Ascending aorta (tissue), 2 donors: ENCODE results near the gene GCDH. TPM values are rescaled to one million over a fixed set of nuclear protein-coding genes. Genes with fewer than 3 reads are reported as not detected.

Source experiments
- DNase-seq, 2 donors: peaks; one replicate each; pipeline ENCODE4 v3.0.0-alpha.2; 2019; ENCODE audit warnings: low spot score in 2 of 2
- H3K27ac ChIP-seq, 2 donors: fragments of 200-600 bp; sonication (generic); one replicate each; pipeline ENCODE4 v1.5.1; 2016 to 2017; ENCODE audit warnings: mild to moderate bottlenecking in 1 of 2
- H3K27me3 ChIP-seq: fragments of 200-600 bp; sonication (generic); one replicate; pipeline ENCODE4 v1.5.1; 2017
- H3K36me3 ChIP-seq, 2 donors: fragments of 200-600 bp; sonication (generic); one replicate each; pipeline ENCODE4 v1.5.1; 2016
- H3K4me1 ChIP-seq, 2 donors: fragments of 200-600 bp; sonication (generic); one replicate each; pipeline ENCODE4 v1.5.1; 2016 to 2017; ENCODE audit warnings: mild to moderate bottlenecking in 1 of 2
- H3K4me3 ChIP-seq, 2 donors: fragments of 200-600 bp; sonication (generic); one replicate each; pipeline ENCODE4 v1.5.1; 2016 to 2017; ENCODE audit warnings: mild to moderate bottlenecking in 1 of 2
- H3K9me3 ChIP-seq, 2 donors: fragments of 200-600 bp; sonication (generic); one replicate each; pipeline ENCODE4 v1.5.1; 2016
- CTCF ChIP-seq, 3 experiments: fragments of 200-600 bp in 2 of 3; fragments of 450-650 bp in 1 of 3; sonication (generic) in 2 of 3; IDR thresholded peaks; one replicate each; pipeline ENCODE4 v1.5.1; 2016 to 2019; ENCODE audit warnings: antibody characterized with exemption in 3 of 3, mild to moderate bottlenecking in 1 of 3, moderate library complexity in 1 of 3
- intact Hi-C: fragments of 100-400 bp; cut with DNase I; formaldehyde crosslinking; loops from one replicate; pipeline ENCODE4 v1.15.1; 2023
- total RNA-seq: library from RNA; depleted of rRNA; stranded (reverse); fragments of >200 nt; gene quantifications from one replicate; pipeline ENCODE4 v1.1.0, GENCODE V29; 2016

The GCDH gene
- total RNA-seq, 1 donor from 2014 or later = 20.6 TPM

GRCh38 chr19:12944104-12944674 is 53.2 kb downstream of the GCDH start:
- no peaks in the 10 kb centered on the region for H3K27me3 ChIP-seq
- TF ChIP-seq CTCF (IDR thresholded peaks at IDR 0.05) = no peak
- H3K4me1 ChIP-seq = peaks cover 22 to 42% of the 10 kb centered on the region in 2 donors
- DNase-seq = no peak
- H3K9me3 ChIP-seq = no peaks in the 10 kb centered on the region
- no peak overlapping the region for H3K4me3 ChIP-seq
- peak overlapping the region; percentile 96 to 99 for H3K27ac ChIP-seq
- H3K36me3 ChIP-seq = peaks cover 61 to 70% of the 10 kb centered on the region in 2 donors
- intact Hi-C loops = no loop called here

- no peaks in the 10 kb centered on the region for H3K9me3 ChIP-seq
- peak; percentile 89 to 99 for DNase-seq
- H3K4me3 ChIP-seq = peak within 1 kb of the TSS; percentile 97 to 100
- intact Hi-C loops = loop anchor here (5.0 kb wide), 1 partner anchor 153 kb away; the partner anchor contains the start of gene JUNB
- TF ChIP-seq CTCF (IDR thresholded peaks at IDR 0.05) = no peak
- peaks cover 12 to 30% of the 10 kb centered on the region in 2 donors for H3K4me1 ChIP-seq
- peaks cover 66 to 72% of the 10 kb centered on the region in 2 donors for H3K36me3 ChIP-seq
- H3K27me3 ChIP-seq = no peaks in the 10 kb centered on the region
- peak within 1 kb of the TSS; percentile 96 to 99 for H3K27ac ChIP-seq
Observed at GRCh38 chr19:12945479-12946091, 54.6 kb downstream of the GCDH start, which contains the start of gene RAD23A. RAD23A (plus strand) TSS chr19:12945862; CDS start chr19:12945949, 87 bp downstream.

GRCh38 chr19:12946092-12946721 is 55.2 kb downstream of the GCDH start:
- intact Hi-C loops = loop anchor here (5.0 kb wide), 1 partner anchor 154 kb away; the partner anchor contains the start of gene JUNB
- no peak for TF ChIP-seq CTCF (IDR thresholded peaks at IDR 0.05)
- no peaks in the 10 kb centered on the region for H3K9me3 ChIP-seq

GRCh38 chr19:12946731-12947496 is 56.0 kb downstream of the GCDH start:
- H3K9me3 ChIP-seq = no peaks in the 10 kb centered on the region
- peaks cover 6 to 22% of the 10 kb centered on the region in 2 donors for H3K4me1 ChIP-seq
- no peak for TF ChIP-seq CTCF (IDR thresholded peaks at IDR 0.05)
- peaks cover 66 to 72% of the 10 kb centered on the region in 2 donors for H3K36me3 ChIP-seq
- H3K4me3 ChIP-seq = peak overlapping the region; percentile 97 to 100
- DNase-seq = no peak
- H3K27me3 ChIP-seq = no peaks in the 10 kb centered on the region
- intact Hi-C loops = loop anchor here (5.0 kb wide), 1 partner anchor 155 kb away; the partner anchor contains the start of gene JUNB
- H3K27ac ChIP-seq = peak overlapping the region; percentile 96 to 99

More at GRCh38 chr19:12946092-12946721, 55.2 kb downstream of the GCDH start:
- DNase-seq = peak in 1 of 2 donors; percentile 83
- Histone ChIP-seq H3K27ac (peak overlapping the region; percentile 96 to 99), H3K4me1 (peaks cover 6 to 24% of the 10 kb centered on the region in 2 donors), H3K27me3 (no peaks in the 10 kb centered on the region), H3K4me3 (peak overlapping the region; percentile 97 to 100), H3K36me3 (peaks cover 66 to 72% of the 10 kb centered on the region in 2 donors)
